ENCODE results near the gene NELFCD. TPM values are rescaled to one million over a fixed set of nuclear protein-coding genes. Genes with fewer than 3 reads are reported as not detected.

Gene NELFCD
- total RNA-seq, 1 experiment from 2014 or later, result 88.2 TPM

GRCh38 chr20:58986968-58987517 lies 6.0 kb downstream of the NELFCD start:
- peaks cover 47 to 57% of the 10 kb centered on the region in 2 experiments for H3K36me3 ChIP-seq (ENCODE audit: control insufficient read depth in 1 of 2, insufficient read depth in 2 of 2, low read length in 2 of 2)
- POLR2A ChIA-PET, result no interaction called here

More at GRCh38 chr20:58986968-58987517, 6.0 kb downstream of the NELFCD start:
- Histone ChIP-seq H3K4me3 (replicated peaks in 1 of 2; ENCODE audit: low read depth in 1 of 2, low read length in 2 of 2) (no peak overlapping the region), H2AFZ (ENCODE audit: low read depth, low read length, poor library complexity, severe bottlenecking) (no peak overlapping the region), H3K4me1 (ENCODE audit: control insufficient read depth in 1 of 2, insufficient read depth in 2 of 2, low read length in 2 of 2) (peaks cover 6 to 9% of the 10 kb centered on the region in 2 experiments), H3K79me2 (ENCODE audit: insufficient read depth, low read length) (peaks cover 70% of the 10 kb centered on the region), H4K20me1 (ENCODE audit: insufficient read depth) (no peaks in the 10 kb centered on the region), H3K27ac (ENCODE audit: low read depth, low read length) (no peak overlapping the region), H3K9me3 (ENCODE audit: control insufficient read depth in 1 of 2, insufficient read depth in 1 of 2, low read depth in 1 of 2, low read length in 2 of 2) (no peaks in the 10 kb centered on the region), H3K9ac (ENCODE audit: low read length) (no peak overlapping the region), H3K4me2 (ENCODE audit: low read length) (no peak overlapping the region), H3K27me3 (ENCODE audit: insufficient read depth, low read length) (no peaks in the 10 kb centered on the region), H3K9me2 (ENCODE audit: insufficient read depth) (no peaks in the 10 kb centered on the region)
- BruUV-seq (replicated peaks), result no TSS peak
- no peak for TF ChIP-seq REST (IDR thresholded peaks at IDR 0.05; ENCODE audit: low read depth)
- TF ChIP-seq SRF (IDR thresholded peaks at IDR 0.05; ENCODE audit: low read depth), result no peak
- no peak for TF ChIP-seq CBX3 (IDR thresholded peaks at IDR 0.05; ENCODE audit: low read depth)
- no peak for TF ChIP-seq SIN3A (IDR thresholded peaks at IDR 0.05; ENCODE audit: low read depth)
- TF ChIP-seq ZBTB33 (IDR thresholded peaks at IDR 0.05; ENCODE audit: extremely low read depth, insufficient replicate concordance, low read length), result no peak
- no peak for TF ChIP-seq POLR2AphosphoS5 (IDR thresholded peaks at IDR 0.05; ENCODE audit: low read depth, low read length)
- no peak for DNase-seq (ENCODE audit: low read depth, low spot score)
- intact Hi-C loops (cut with micrococcal nuclease), result loop anchor here (10.0 kb wide), 1 partner anchor 82 kb away; no protein-coding TSS in a partner anchor
- no peak for ATAC-seq
- ChIA-PET RAD21 (ENCODE audit: low non-redundant PET in 1 of 2, low total read pairs in 2 of 2, uncharacterized antibody in 2 of 2, unreplicated experiment in 2 of 2) (no interaction called here), CTCF (no interaction called here)
